ENCODE results near the gene BTBD6. TPM values are rescaled to one million over a fixed set of nuclear protein-coding genes. Genes with fewer than 3 reads are reported as not detected.
A peak's percentile ranks its signal among the peaks of the same experiment; 100 is the strongest.

The BTBD6 gene
- total and polyA plus RNA-seq, 2 of the 8 experiments (the other 6 are each of a cell fraction or from before 2014, with no cell fraction given): 10.1 to 10.2 TPM

DNA sequence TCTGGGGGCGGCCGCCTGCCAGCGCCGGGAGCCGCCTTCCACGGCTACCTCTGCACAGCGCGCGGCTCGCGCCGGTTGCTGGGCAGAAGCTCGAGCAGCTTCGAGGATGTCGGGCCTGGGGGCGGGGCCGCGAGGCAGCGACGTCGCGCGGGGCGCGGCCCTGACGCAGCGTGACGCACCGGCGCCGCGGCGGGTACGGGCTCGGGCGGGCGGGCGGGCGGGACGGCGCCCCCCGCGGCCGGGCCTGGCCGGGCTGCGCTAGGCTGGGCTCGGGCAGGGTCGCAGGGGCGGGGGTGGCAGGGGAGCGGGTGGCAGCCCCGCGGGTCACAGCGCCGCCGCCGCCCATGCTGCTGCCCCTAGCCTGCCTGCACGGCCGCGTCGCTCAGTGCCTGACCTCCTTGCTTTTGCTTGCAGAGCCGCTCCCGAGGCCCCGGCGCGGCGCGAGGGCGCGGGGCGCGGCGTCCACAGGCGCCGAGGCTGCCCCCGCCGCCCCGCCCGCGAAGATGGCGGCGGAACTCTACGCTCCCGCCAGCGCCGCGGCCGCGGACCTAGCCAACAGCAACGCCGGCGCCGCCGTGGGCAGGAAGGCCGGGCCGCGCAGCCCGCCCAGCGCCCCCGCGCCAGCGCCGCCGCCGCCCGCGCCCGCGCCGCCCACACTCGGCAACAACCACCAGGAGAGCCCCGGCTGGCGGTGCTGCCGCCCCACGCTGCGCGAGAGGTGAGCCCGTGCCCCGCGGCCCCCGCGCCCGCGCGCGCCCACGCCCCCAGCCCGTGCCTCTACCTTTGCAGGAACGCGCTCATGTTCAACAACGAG, at the start of gene BTBD6 (continued):
- TF ChIP-seq, protein P1, sequence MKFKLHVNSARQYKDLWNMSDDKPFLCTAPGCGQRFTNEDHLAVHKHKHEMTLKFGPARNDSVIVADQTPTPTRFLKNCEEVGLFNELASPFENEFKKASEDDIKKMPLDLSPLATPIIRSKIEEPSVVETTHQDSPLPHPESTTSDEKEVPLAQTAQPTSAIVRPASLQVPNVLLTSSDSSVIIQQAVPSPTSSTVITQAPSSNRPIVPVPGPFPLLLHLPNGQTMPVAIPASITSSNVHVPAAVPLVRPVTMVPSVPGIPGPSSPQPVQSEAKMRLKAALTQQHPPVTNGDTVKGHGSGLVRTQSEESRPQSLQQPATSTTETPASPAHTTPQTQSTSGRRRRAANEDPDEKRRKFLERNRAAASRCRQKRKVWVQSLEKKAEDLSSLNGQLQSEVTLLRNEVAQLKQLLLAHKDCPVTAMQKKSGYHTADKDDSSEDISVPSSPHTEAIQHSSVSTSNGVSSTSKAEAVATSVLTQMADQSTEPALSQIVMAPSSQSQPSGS (IDR thresholded peaks at IDR 0.05; ENCODE audit: low read length): no peak
- 0 out of 2 replicates have a peak, but pooled peaks have one; percentile 21 for TF ChIP-seq YY1 (IDR thresholded peaks at IDR 0.05; ENCODE audit: low read depth, low read length)
- no peak for TF ChIP-seq RNF2 (IDR thresholded peaks at IDR 0.05; ENCODE audit: borderline replicate concordance, low read depth, low read length, missing control alignments, poor library complexity, severe bottlenecking)
- TF ChIP-seq SP1 (IDR thresholded peaks at IDR 0.05; ENCODE audit: low read depth, low read length): no peak
- TF ChIP-seq CHD2 (IDR thresholded peaks at IDR 0.05; ENCODE audit: low read length): no peak
- TF ChIP-seq MAX (IDR thresholded peaks at IDR 0.05): peak; percentile 53
- no peak for TF ChIP-seq SP4 (IDR thresholded peaks at IDR 0.05; ENCODE audit: low read length)
- no peak; the same call in 1 of the 2 replicates for TF ChIP-seq POLR2AphosphoS5 (IDR thresholded peaks at IDR 0.05; ENCODE audit: low read depth, low read length)
- TF ChIP-seq JUND (IDR thresholded peaks at IDR 0.05; ENCODE audit: low read length): no peak
- no peak for TF ChIP-seq EP300 (IDR thresholded peaks at IDR 0.05; ENCODE audit: borderline replicate concordance in 1 of 2, low read depth in 2 of 2, low read length in 2 of 2)

Data from H1 (cell line).